Stimulated activated CD4-positive, alpha-beta T cell treated with anti-CD3 and anti-CD28 coated beads, TNF-alpha, amount 100 ng/mL, for 48 hours (primary cell): ENCODE measurements around the gene TMEM259.
A peak's percentile ranks its signal among the peaks of the same experiment; 100 is the strongest.

Experiments
- DNase-seq, 3 donors: peaks; one replicate each; pipeline ENCODE4 v3.0.0-alpha.2; 2020; ENCODE audit warnings: low read depth in 3 of 3

TMEM259 gene

DNA sequence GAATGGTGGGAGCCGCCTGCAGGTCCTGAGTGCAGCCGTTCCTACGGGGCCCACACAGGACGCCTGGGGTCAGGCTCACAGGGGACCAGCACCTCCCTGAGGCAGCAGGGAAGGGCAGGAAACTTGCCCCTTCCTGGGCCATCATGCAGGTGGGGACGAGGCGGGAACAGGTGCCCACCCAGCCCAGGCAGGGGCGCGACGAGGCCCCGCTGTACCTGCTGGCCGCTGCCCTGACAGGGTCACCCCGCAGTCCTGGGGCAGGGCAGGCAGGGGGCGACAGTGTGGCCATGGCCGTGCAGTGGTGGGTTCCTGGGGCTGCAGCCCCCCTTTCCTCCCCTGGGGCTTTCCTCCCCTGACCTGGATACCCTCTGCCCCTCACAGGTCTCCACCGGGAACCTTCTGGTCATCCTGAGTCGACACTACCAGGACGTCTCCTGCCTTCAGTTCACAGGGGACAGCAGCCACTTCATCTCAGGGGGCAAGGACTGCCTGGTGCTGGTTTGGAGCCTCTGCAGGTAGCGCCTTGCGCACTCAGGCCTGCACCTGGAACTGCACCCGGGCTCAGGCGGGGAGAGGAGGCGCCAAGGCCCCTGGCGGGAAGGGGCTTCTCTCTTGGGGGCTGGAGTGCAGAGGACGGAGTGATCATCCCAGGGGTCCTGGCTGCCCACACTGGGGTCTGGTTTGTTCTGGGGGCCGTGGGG, 31.4 kb downstream of the TMEM259 start:
- DNase-seq: no peak

DNA sequence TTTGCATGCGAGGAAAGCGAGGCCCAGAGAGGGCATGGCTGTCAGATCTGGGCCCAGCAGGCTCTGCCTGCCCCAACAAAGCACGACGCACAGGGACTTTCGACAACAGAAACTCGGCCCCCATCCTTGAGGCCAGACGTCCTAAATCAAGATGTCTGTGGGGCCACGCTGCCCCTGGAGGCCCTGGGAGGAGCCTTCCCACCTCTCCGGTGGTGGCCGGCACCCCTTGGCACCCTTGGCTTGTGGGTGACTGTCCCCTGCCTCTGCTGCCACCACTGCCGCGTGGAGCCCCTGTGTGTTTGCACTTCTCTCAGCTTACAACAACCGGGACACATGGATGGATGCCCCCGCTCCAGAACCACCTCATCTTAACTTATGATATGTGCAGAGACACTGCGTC, 32.4 kb downstream of the TMEM259 start:
- no peak for DNase-seq

DNA sequence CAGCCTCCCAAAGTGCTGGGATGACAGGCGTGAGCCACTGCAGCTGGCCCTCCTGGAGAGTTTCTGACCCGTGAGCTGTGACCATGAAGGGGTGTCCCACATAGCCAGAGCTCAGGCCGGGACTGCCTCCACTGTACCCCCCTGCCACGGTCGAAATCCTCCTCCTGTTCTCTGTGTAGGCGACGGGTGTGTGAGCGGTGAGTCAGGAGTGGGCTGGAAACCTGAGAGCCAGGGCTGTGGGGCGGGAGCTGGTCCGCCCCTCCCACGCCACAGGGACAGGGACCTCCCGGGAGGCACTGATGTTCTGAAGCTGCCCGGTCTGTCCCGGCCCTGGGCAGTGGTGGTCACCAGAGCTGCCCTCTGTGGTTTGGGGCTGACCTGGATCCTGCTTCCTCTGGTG, 32.8 kb downstream of the TMEM259 start:
- no peak for DNase-seq

GRCh38 chr19:986083-986482, 34.8 kb downstream of the TMEM259 start:
- no peak for DNase-seq

GRCh38 chr19:984165-984967, 36.6 kb downstream of the TMEM259 start, which contains the start of gene WDR18:
TSS of gene WDR18 (plus strand) at chr19:984345. CDS start at chr19:984354, 9 bp downstream.
- peak; percentile 82 to 91 (median 87) for DNase-seq

GRCh38 chr19:982567-983170, 38.3 kb downstream of the TMEM259 start:
- DNase-seq: peak; percentile 48 to 69 (median 52)

- no peak for DNase-seq
Measured at GRCh38 chr19:980133-980998, 40.6 kb downstream of the TMEM259 start.

DNA sequence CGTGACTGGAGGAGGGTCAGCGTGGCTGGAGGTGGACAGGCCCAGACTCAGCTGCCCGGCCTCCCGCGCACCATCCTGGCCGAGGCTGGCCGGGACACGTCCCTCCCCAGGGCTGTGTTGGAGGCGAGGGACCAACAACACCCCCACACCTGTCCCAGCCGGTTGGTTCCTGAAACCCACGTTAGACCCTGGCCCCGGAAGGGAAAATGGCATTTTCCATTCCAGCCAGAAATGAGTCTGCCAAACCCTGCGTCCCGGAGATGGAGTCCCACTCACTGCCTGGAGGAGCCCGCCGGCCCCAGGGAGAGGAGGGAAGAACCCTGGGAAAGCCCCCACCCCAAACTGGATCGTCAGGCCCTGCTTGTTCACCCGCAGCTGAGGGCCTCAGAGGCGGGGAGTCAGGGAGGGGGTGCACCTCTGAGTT, 41.6 kb downstream of the TMEM259 start:
- DNase-seq: no peak

- no peak for DNase-seq
Measured at GRCh38 chr19:977058-977464, 43.9 kb downstream of the TMEM259 start.

DNA sequence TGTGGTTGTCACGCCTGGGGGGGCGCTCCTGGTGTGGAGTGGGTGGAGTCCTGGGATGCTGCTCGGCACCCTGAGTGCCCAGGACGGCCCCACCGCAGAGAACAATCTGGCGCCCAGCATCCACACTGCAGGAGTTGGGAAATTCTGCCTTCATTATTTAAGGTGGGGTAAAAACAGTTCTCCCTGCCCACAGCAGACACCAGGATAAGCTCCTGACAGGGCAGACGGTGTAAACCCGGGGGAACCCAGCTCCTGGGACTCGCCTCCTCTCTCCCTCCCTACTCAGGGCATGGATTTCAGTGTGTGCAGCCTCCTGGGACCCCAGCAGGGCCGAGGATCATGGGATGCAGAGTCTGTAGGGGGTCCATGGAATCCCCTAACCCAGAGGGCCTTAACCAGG, 44.4 kb downstream of the TMEM259 start:
- no peak for DNase-seq

- DNase-seq: no peak
Measured at GRCh38 chr19:974564-975257, 46.2 kb downstream of the TMEM259 start.

DNA sequence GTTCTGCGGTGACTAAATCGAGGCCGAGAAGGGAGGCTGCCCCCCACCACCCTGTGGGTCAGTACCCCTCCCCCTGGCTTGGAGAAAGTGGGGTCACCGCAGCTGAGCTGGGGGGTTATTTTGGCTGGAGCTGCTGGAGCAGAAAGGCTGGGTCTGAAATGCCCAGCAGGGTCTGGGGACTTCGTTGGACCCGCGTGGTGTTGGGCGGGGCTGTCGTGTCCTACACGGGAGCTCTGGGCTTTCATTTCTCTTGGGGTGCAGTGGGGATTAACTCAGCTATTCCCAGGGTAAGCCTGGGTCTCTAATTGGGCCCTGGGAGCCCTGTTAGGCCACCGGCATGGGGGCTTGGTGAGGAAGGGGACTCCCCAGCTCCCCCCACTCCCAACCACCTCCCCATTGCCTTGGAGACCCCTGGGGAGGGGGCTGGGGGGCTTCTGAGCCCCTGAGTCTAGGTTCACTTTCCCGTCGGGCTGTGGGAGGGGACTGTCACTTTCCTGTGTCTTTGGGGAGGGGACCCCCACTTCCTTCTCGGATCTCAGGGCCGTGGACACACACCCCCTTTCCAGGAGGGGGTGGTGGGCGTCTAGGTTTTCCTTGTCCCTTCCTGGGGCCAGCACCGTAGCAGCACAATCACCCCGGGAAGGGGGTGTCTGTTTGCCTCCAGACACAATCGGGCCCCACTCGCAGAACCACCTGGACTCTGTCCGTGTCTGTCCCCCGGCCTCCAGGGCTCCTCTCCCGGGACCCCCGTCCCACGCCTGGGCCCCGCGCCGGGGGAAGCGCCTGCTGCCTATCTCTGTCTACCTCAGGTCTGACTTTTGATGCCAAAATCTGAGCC, 47.0 kb downstream of the TMEM259 start:
- no peak for DNase-seq

GRCh38 chr19:972281-972680, 48.6 kb downstream of the TMEM259 start:
- DNase-seq: no peak

DNA sequence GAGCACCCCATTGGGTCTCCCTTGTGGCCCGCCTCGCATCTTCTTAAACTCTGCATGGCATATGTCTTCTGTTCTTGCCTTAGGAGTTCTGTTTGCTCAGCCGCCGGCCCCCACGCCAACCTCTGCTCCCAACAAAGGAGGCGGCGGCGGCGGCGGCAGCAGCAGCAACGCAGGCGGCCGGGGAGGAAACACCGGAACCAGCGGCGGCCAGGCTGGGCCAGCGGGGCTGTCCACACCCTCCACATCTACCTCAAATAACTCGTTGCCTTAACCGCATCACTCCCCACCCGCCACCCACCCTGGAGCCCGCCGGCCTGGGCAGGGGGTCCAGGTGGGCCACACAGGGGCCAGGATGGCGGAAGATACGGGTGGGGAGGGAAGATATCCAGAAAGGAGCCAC, 49.1 kb downstream of the TMEM259 start:
- no peak for DNase-seq

DNA sequence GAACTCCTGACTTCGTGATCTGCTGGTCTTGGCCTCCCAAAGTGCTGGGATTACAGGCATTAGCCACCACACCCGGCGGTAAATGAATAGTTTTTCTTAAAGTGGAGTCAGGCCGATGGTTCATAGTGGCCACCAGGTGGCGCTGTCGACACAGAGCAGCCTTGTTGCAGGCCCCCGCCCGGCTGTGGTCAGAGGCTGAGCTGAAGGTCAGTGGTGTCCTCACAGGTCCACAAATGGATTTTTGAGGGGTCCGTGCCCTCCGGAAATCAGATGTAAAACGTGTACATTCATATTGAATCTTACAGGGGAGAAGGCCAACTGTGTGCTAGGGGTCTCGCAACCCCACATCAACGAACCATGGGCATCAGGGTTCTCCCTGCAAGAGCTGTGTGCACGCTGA, 50.2 kb downstream of the TMEM259 start:
- no peak for DNase-seq

- no peak for DNase-seq
Measured at GRCh38 chr19:966485-967088, 54.3 kb downstream of the TMEM259 start.

GRCh38 chr19:964761-965694, 55.9 kb downstream of the TMEM259 start:
- no peak for DNase-seq

DNA sequence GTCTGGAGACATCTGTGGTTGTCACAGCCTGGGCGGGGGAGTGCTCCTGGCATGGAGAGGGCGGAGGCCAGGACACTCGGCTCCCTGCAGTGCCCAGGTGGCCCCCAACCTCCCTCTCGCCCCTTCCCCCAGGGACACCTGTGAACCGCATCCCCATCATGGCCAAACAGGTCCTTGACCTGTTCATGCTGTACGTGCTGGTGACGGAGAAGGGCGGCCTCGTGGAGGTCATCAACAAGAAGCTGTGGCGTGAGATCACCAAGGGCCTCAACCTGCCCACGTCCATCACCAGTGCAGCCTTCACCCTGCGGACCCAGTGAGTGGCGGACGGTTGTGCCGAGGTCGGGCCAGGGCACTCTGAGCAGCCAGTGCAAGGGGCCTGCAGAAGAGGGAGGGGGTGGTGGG, 56.8 kb downstream of the TMEM259 start:
- DNase-seq: no peak

DNA sequence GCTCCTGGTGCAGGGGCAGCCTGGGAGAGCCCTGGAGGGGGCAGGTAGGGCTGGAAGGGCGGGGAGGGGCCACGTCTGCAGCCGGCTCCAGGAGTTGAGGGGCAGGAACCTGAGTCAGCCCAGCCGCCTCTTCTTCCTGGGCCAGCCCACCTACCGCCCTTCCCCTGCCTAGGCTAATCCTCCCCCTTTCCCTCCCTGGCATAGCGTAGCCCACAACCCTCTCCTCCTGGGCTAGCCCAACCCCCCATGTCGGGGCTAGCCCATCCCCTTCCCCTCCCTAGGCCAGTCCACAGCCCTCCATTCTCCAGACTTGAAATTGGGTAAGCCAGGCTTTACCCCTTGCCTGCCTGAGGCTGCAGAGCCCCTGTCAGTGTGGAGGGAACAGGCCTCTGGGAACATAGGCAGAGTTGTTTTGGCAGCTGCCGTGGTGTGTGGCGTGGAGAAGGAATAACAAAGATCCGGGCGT, 57.4 kb downstream of the TMEM259 start:
- no peak for DNase-seq
